ENCODE data around the gene SPX. TPM values are rescaled to one million over a fixed set of nuclear protein-coding genes. Genes with fewer than 3 reads are reported as not detected.
A peak's percentile ranks its signal among the peaks of the same experiment; 100 is the strongest.

The SPX gene
- total and polyA plus RNA-seq, 11 donors: 1.8 to 20.0 (median 12.8) TPM

- Histone ChIP-seq H3K27ac (no peak overlapping the region), H3K4me3 (no peak overlapping the region), H3K27me3 (no peaks in the 10 kb centered on the region), H3K9me3 (no peaks in the 10 kb centered on the region), H3K36me3 (no peaks in the 10 kb centered on the region), H3K4me1 (peaks cover 0 to 12% (median 0%) of the 10 kb centered on the region in 12 donors)
- no peak for DNase-seq
- intact Hi-C loops (cut with DNase I): no loop called here
- no peak for TF ChIP-seq POLR2A (IDR thresholded peaks at IDR 0.05)
- no peak for ATAC-seq
Observed at GRCh38 chr12:21543151-21543550, 17.1 kb downstream of the SPX start.

DNA sequence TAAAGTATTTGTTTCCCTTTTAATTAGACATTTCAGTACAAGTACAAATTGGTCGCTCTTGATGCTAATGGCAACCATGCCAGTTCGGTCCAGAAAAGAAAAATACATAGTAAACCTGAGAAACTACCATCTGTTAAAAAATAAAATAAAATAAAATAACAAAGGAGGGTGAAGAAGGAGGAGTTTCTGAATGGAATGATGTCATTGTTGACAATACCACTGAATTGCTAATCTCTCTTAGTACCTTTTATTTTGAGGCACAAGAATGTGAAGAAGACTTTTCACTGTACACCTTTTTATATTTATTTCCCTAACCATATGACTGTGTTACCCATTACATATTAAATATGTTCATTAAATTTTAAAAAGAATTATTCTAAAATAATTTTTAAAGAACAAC is 19.5 kb downstream of the SPX start:
- Histone ChIP-seq H3K36me3 (no peaks in the 10 kb centered on the region), H3K4me1 (peaks cover 0 to 12% (median 0%) of the 10 kb centered on the region in 12 donors), H3K9me3 (no peaks in the 10 kb centered on the region), H3K27me3 (no peaks in the 10 kb centered on the region), H3K4me3 (no peak overlapping the region), H3K27ac (no peak overlapping the region)
- DNase-seq (no peak), ATAC-seq (no peak)
- intact Hi-C loops (cut with DNase I): no loop called here
- WGBS, 4 donors: 89 to 93% (median 91%) methylated on average over 2 of the region's 2 CpGs
- TF ChIP-seq CTCF (IDR thresholded peaks at IDR 0.05) (no peak), POLR2A (IDR thresholded peaks at IDR 0.05) (no peak)

DNA sequence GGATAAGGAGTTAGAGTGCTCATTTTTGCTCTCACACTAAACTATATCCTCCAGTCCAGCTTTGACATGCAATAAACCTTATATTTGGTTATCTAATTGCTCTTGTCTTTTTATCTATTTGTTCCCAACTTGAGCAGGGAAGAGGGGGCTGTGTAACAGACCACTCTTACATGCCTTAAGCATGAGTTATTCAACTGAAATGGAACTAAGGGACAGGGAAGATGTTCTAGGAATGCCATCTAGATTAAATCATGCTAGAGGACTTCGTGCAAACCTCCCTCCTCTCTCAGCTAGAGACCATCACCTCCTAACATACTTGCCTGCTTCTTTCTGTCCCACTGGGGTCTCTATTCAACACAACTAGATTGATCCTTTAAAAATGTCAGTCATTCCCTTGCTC is 20.6 kb downstream of the SPX start:
- Histone ChIP-seq H3K27ac (no peak overlapping the region), H3K9me3 (no peaks in the 10 kb centered on the region), H3K36me3 (no peaks in the 10 kb centered on the region), H3K27me3 (no peaks in the 10 kb centered on the region), H3K4me3 (no peak overlapping the region), H3K4me1 (peaks cover 0 to 16% (median 4%) of the 10 kb centered on the region in 12 donors)
- ATAC-seq (no peak), DNase-seq (no peak)
- no peak for TF ChIP-seq POLR2A (IDR thresholded peaks at IDR 0.05)
- TF ChIP-seq CTCF (IDR thresholded peaks at IDR 0.05): no peak
- intact Hi-C loops (cut with DNase I): no loop called here
- 0 to 20% (median 9%) methylated on average over 1 of the region's 1 CpG for WGBS, 4 donors

- intact Hi-C loops (cut with DNase I): no loop called here
- Histone ChIP-seq H3K27me3 (no peaks in the 10 kb centered on the region), H3K4me1 (peaks cover 0 to 16% (median 8%) of the 10 kb centered on the region in 12 donors), H3K27ac (no peak overlapping the region), H3K9me3 (no peaks in the 10 kb centered on the region), H3K4me3 (no peak overlapping the region), H3K36me3 (no peaks in the 10 kb centered on the region)
- DNase-seq (no peak), ATAC-seq (no peak)
- whole genome bisulfite sequencing, 4 donors: 86 to 89% (median 88%) methylated on average over 1 of the region's 1 CpG
- TF ChIP-seq POLR2A (IDR thresholded peaks at IDR 0.05): no peak
- no peak for TF ChIP-seq CTCF (IDR thresholded peaks at IDR 0.05)
Observed at GRCh38 chr12:21547437-21547836, 21.3 kb downstream of the SPX start.

- no peaks in the 10 kb centered on the region for H3K27me3 ChIP-seq
- DNase-seq (peak in 3 of 5 donors; percentile 23 to 39 (median 32)), ATAC-seq (peak; percentile 85 to 93 (median 86))
- H3K9me3 ChIP-seq: no peaks in the 10 kb centered on the region
- intact Hi-C loops (cut with DNase I): no loop called here
- TF ChIP-seq CTCF (IDR thresholded peaks at IDR 0.05): no peak
- TF ChIP-seq POLR2A (IDR thresholded peaks at IDR 0.05): no peak
- H3K27ac ChIP-seq: peak overlapping the region; percentile 14 to 81 (median 62)
- H3K4me1 ChIP-seq: peaks cover 0 to 17% (median 9%) of the 10 kb centered on the region in 12 donors
- 7 to 13% (median 10%) methylated on average over 4 of the region's 4 CpGs for WGBS, 4 donors
- no peaks in the 10 kb centered on the region for H3K36me3 ChIP-seq
- no peak overlapping the region for H3K4me3 ChIP-seq
Observed at GRCh38 chr12:21551841-21552465, 25.9 kb downstream of the SPX start.
